H1 (cell line): ENCODE measurements around the gene CKAP2L.

ENCODE experiments used
- BCL11A ChIP-seq, 2 experiments: IDR thresholded peaks; one replicate each; pipeline ENCODE4 v1.6.1; 2011; ENCODE audit warnings: low read depth in 2 of 2, low read length in 2 of 2, mild to moderate bottlenecking in 2 of 2
- CTCF ChIP-seq, 3 experiments: IDR thresholded peaks; 1 replicate in 2 of 3; 2 replicates in 1 of 3; pipeline versions ENCODE4 v1.5.1 to v1.6.1; 2011; ENCODE audit warnings: low read length in 3 of 3, mild to moderate bottlenecking in 3 of 3, inconsistent platforms in 2 of 3, low read depth in 1 of 3, moderate library complexity in 1 of 3; ENCODE audit not compliant: insufficient read depth in 1 of 3; ENCODE audit errors: control extremely low read depth in 1 of 3
- FOSL1 ChIP-seq: IDR thresholded peaks from 2 replicates; pipeline ENCODE4 v1.6.1; 2011; ENCODE audit warnings: mild to moderate bottlenecking, low read depth, low read length, moderate library complexity; ENCODE audit not compliant: insufficient read depth
- POLR2AphosphoS5 ChIP-seq: IDR thresholded peaks from 2 replicates; pipeline ENCODE4 v1.6.1; 2011; ENCODE audit warnings: low read depth, low read length
- RAD21 ChIP-seq, 2 experiments: IDR thresholded peaks in 1 of 2; conservative IDR thresholded peaks in 1 of 2; 2 replicates each; pipeline ENCODE4 v1.6.1; 2011; ENCODE audit warnings: low read depth in 2 of 2, low read length in 2 of 2, improper control_type of control experiment in 1 of 2, inconsistent platforms in 1 of 2, mild to moderate bottlenecking in 1 of 2, moderate library complexity in 1 of 2
- SP1 ChIP-seq: IDR thresholded peaks from 2 replicates; pipeline ENCODE4 v1.6.1; 2011; ENCODE audit warnings: low read depth, low read length
- YY1 ChIP-seq: IDR thresholded peaks from 2 replicates; pipeline ENCODE4 v1.6.1; 2011; ENCODE audit warnings: low read depth, mild to moderate bottlenecking, low read length

- TF ChIP-seq CTCF (IDR thresholded peaks at IDR 0.05; ENCODE audit: control extremely low read depth in 1 of 3, insufficient read depth in 1 of 3, low read depth in 1 of 3, low read length in 3 of 3) (no peak), RAD21 (IDR thresholded peaks at IDR 0.05 in 1 of 2, conservative IDR thresholded peaks at IDR 0.05 in 1 of 2; ENCODE audit: low read depth in 2 of 2, low read length in 2 of 2) (no peak), FOSL1 (no peak), BCL11A (IDR thresholded peaks at IDR 0.05; ENCODE audit: low read depth in 2 of 2, low read length in 2 of 2) (no peak), POLR2AphosphoS5 (no peak), SP1 (no peak), YY1 (no peak)
Observed at GRCh38 chr2:112705575-112705974, 58.8 kb downstream of the CKAP2L start.
